Activated T-cell treated with anti-CD3 and anti-CD28 coated beads for 1 hour (primary cell): ENCODE measurements around the gene BMP5.

Experiments
- DNase-seq: peaks from one replicate; pipeline ENCODE4 v3.0.0-alpha.2; 2020; ENCODE audit warnings: low read depth

The BMP5 gene

DNA sequence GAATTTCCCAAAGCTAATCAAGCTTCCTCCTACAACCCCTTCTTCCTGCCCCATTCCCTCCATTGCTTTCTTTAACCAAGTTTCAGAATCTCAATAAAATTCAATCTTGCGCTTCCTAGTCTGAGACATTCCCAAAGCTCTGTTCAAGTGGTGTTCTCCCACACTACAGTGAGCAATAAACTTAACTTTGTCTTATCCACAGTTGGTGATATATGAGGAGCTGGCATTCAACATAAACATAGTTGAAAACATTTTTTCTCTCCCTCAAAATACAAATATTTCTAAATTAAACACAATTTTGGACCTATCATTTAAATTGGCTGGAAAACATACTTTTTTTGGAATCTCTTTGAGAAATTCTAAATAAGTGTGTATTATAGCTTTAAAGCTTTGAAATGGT lies 166.7 kb downstream of the BMP5 start:
- DNase-seq, result no peak

DNA sequence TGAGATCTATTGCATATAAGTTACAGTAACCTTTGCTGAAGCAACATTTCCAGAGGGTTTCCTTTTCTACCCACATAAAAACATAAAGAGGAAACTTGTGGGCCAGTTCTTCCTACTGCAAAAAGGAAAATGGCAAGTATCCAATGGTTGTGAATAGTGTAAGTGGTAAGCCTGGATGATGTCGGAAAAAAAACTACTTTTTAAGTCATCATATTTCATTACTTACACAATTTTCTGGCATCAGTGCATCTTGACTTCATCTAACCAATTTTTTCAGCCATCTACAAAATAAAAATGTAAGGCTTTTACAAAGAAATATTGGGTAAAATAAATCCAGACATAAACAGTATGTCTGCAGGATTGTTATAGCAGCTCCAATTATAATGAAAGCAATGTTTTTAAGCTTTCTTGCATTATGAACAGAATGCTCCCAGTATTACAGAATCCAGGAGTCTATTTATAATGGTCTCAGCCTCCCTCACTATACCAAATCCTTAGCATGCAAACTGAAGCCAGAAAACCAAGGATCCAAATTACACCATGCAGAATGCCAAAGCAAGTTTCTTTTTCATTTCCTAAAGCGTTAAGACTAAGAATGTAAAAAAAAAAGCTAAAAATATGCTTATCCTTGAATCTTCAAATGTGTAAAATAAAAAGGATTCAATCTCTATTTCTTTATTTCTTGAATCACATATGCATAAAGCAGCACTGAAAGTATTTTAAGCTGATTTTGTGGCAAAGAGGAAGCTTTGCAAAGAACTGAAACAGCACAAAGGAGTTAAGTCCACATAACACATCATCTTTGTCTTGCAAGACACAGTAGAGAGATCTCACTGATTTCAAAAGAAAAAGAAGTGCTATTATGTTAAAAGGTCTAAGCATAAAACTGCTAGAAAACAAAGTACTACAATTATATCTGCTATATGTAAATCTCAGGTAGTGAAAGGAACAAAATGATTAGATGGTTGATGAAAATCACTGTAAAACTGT lies 169.6 kb downstream of the BMP5 start:
- no peak for DNase-seq

DNA sequence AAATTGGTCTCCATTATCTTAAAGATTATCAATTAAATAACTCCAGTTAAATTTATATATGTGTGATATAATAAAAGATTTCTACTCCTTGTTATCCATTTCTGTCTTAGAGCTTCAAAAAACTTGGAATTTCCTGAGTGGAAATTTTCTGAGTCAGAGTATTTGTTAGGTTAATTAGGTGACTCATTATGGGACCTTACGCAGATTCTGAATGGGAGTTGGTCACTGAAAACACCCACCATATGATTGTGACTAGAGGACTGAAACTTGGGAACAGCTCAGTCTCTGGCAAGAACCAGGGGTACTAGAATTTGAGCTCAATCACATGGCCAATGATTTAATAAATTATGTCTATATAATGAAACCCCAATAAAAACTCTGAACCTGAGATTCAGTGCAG lies 171.0 kb downstream of the BMP5 start:
- no peak for DNase-seq
